ENCODE data around the gene KRTAP10-8.

DNA sequence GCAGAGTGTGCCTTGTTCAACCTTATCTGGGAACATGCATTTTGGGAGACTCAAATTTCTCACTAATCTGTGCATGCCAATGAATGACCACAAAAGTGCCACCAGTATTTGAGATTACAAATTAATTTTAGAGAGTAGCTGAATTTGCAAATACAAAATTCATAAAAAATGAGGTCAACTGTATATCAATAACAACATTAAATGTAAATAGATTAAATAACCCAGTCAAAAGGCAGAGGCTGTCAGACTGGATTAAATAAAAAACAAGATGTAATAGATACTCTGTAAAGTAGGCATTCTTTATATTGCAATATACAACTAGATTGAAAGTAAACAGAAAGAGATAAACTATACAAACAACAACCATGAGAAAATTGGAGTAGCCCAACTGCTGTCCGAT lies 47.8 kb upstream of the KRTAP10-8 start:
- TF ChIP-seq POLR2A (IDR thresholded peaks at IDR 0.05; ENCODE audit: low read depth, low read length), result no peak
- TF ChIP-seq SMC3 (IDR thresholded peaks at IDR 0.05; ENCODE audit: low read depth, low read length), result no peak
- no peak for TF ChIP-seq RAD21 (IDR thresholded peaks at IDR 0.05; ENCODE audit: low read length)
- TF ChIP-seq, protein P1, sequence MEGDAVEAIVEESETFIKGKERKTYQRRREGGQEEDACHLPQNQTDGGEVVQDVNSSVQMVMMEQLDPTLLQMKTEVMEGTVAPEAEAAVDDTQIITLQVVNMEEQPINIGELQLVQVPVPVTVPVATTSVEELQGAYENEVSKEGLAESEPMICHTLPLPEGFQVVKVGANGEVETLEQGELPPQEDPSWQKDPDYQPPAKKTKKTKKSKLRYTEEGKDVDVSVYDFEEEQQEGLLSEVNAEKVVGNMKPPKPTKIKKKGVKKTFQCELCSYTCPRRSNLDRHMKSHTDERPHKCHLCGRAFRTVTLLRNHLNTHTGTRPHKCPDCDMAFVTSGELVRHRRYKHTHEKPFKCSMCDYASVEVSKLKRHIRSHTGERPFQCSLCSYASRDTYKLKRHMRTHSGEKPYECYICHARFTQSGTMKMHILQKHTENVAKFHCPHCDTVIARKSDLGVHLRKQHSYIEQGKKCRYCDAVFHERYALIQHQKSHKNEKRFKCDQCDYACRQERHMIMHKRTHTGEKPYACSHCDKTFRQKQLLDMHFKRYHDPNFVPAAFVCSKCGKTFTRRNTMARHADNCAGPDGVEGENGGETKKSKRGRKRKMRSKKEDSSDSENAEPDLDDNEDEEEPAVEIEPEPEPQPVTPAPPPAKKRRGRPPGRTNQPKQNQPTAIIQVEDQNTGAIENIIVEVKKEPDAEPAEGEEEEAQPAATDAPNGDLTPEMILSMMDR (conservative IDR thresholded peaks at IDR 0.05; ENCODE audit: low read depth, low read length), result no peak
- no peak for TF ChIP-seq RFX5 (IDR thresholded peaks at IDR 0.05; ENCODE audit: low read depth, low read length)
- TF ChIP-seq, protein P2, sequence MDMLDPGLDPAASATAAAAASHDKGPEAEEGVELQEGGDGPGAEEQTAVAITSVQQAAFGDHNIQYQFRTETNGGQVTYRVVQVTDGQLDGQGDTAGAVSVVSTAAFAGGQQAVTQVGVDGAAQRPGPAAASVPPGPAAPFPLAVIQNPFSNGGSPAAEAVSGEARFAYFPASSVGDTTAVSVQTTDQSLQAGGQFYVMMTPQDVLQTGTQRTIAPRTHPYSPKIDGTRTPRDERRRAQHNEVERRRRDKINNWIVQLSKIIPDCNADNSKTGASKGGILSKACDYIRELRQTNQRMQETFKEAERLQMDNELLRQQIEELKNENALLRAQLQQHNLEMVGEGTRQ (IDR thresholded peaks at IDR 0.05; ENCODE audit: low read depth, low read length), result no peak
- TF ChIP-seq MXI1 (IDR thresholded peaks at IDR 0.05; ENCODE audit: borderline replicate concordance, low read depth, low read length), result no peak
- TF ChIP-seq MAFK (IDR thresholded peaks at IDR 0.05; ENCODE audit: low read depth, low read length), result no peak

Data from IMR-90 (cell line).